CD4-positive, alpha-beta T cell treated with Interleukin-17A for 1 hour (primary cell): ENCODE measurements around the gene LMBRD2.
"Not testable (repeated sequence)": the region's sequence is repeated elsewhere in the genome, so short reads cannot be mapped to it uniquely, and the experiment has no call there.

Experiments used
- DNase-seq: peaks from one replicate; pipeline ENCODE4 v3.0.0-alpha.2; 2020

Gene LMBRD2

DNA sequence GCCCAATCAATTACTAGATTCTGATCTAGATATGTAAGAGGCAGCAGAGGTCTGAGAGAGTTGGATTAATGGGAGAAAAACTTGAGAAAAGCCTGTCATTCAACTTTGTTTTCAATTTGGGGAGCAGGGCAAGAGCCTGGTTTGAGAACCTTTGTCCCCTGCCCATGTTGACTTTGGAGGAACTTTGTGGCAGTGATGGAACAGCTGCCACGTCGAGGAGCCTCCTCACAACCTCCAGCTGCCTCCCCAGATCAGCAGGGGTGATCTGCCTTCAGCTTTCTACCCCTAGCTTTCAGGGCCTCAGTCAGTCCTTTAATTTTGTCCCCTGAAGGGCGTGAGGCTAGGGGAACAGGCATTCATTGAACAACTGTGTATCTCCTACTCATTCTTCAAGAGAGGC lies 8.9 kb upstream of the LMBRD2 start:
- DNase-seq = no peak

DNA sequence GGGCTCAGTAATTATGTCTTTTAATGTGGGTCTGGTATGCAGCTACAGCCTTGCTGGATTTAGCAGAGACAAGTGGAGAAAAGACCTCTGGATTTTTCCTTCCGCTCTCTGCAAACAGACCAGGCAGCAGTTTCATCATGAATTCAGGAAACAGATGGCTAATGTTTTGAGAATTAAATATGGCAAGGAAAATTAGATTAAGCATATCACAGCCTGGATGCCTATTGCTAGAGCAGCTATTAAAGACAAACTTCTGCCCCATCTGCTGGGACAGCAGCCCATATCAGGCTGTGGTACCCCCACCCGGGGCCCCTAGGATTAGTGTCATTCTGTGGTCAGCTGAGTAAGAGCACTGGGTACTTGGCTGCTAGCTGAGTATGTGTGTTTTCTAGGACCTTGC lies 6.5 kb upstream of the LMBRD2 start:
- no peak for DNase-seq

DNA sequence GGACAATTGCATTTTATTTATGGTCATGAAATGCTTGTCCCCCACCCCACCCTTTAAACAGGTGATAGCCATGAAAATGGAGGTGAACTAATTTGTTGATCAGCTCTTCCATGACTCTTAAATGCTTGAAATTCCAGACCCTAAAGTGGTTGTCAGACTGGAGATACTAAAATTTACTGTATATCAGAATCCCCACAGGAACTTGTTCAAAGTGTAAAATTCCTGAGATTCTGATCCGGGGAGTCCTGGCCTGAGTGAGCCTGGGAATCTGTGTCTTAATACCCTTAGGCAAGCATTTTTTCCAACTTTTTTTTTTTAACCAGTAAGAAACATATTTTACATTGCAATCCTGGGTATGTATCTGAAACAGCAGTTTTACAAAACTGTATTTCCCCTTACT lies 4.9 kb upstream of the LMBRD2 start:
- DNase-seq = no peak

DNA sequence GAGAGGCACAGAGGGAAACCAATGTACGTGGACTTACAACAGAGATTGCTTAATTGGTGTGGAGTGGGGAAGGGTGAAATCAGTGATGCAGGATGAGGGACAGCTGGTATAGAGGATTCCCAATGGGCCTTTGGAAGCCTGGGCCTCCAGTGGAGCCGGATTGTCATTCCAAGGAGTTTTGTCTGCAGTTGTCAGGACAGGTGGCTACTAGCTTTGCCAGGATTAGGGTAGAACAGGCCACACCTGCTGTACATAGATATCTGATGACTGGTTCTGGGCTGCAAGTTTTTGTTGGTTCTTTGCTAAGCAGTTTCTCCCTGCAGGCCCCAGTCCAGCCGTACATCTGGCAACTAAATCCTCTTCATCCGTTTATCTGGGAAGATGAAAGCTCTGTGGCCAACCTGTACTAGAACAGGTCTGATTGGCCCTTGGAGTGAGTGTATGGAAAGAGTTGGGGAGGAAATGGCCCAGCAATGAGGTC lies 4.5 kb upstream of the LMBRD2 start:
- no peak for DNase-seq

DNA sequence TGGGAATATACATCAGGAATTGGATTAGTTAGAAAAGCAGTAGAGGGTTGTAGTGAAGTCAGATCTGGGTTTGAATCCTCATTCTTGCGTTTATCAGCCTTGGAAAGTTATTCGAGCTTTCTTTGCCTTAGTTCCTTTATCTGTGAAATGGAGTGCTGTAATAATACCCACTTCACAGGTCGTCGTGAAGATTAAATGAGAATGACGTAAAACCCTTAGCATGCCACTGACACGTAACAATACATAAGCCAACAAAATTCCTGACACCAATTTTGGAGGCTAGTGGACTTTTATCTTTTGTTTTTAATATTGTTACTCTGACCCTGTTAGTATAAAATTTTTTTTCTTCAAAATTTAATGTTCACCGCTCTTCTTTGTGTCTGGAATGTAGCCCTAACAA lies 3.6 kb upstream of the LMBRD2 start:
- DNase-seq = no peak

DNA sequence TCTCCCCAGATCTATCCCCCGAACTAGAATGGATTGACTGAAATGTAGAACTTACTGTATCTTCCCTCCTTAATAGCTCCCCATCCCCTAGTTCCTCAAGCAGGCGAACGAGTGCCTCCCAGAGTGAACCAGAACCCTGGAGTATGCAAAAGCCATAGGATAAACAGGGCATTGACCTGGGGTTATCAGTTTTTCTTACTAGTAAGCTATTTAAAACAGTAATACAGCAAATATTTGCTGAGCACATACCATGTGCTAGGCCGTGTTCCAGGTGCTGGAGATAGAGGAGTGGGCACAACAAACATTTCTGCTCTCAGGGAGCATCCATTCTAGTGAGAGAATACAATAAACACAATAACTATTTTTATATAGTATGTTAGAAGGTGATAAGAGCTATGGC lies 2.0 kb upstream of the LMBRD2 start:
- no peak for DNase-seq

DNA sequence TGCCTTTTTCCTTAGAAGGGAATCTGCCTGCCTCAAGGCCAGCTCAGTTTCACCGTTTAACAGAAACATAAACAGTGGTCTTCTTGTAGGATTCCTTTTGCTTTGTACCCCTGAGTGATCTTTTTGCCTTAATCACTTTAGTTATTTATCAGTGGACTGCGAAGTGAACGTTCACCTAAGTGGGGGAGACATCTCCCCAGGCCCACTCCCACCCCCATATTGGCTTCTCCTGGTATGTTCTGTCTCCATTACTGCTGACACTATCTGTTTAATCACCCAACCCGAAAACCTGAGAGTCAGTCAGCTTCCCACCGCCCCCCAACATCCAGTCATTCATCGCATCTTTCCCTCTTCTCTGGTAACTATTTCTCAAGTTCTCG lies 1.6 kb upstream of the LMBRD2 start:
- no peak for DNase-seq

DNA sequence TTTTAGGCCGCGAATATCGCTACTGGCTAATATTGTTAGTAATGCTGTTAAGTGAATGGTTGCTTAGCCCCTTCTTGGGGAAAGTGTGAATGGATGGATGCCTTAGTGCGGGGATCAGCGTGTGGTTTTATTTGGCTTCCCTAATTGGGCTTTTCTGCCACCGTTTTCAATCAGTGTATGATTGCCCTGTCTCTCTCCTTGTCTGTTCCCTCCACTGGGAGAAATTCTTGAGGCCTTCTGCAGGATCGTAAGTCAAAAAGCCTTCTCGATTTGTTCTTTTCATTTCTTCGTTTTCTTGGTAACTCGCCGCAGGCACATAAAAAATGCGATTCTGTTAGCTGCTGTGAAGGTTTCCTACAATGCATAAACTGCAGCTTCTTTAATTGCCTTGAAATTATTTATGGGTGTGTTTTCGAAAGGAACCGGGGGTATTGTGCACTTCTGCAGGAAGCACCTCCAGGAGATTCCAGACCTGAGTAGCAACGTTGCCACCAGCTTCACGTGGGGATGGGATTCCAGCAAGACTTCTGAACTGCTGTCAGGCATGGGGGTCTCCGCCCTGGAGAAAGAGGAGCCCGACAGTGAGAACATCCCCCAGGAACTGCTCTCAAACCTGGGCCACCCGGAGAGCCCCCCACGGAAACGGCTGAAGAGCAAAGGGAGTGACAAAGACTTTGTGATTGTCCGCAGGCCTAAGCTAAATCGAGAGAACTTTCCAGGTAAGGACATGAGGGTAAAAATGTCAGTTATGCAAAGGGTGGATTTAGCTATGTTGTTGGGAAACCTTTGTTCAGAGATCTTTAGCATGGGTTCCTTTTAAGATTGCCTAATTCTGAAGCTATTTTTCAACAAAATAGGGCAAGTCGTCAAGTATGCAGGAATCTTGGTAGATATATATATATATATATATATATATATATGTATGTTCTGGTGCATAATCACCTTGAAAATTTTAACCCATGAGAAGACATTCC lies 924 bp upstream of the LMBRD2 start:
- DNase-seq = peak; percentile 4

DNA sequence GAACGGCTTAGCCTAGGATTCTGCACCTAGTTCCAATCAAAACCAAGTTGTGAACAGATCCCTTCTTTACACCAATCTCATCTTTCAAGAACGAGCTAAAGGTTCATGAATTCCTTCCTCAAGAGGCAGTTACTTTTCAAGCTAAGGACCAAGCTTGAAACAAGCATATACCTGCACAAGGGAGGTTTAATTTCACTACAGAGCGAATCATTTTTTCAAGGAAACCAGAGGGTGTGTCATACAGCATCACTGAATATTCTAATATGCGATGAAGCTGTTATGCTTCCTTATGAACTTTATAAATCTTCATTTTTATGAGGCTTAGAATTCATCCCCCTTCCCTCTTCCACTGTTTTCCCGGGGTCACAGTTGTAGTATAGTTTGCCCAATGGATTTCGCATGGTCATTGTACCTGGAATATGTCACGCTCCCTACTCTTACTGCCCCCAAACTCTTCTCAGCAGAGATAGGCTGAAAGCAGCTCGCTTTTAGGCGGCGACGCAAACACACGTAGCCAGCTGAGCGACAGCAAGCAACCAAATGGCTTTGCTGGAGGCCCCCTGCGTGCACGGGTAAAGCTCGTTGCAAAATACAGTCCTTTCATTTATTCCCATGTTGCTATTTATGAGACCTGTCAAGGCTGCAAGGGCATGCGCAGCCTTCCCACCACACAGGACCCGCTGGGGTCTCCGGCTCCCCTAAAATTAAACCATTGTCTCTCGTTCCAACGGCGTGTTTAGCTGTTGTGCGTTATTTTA lies 832 bp downstream of the LMBRD2 start:
- DNase-seq = peak; percentile 29

DNA sequence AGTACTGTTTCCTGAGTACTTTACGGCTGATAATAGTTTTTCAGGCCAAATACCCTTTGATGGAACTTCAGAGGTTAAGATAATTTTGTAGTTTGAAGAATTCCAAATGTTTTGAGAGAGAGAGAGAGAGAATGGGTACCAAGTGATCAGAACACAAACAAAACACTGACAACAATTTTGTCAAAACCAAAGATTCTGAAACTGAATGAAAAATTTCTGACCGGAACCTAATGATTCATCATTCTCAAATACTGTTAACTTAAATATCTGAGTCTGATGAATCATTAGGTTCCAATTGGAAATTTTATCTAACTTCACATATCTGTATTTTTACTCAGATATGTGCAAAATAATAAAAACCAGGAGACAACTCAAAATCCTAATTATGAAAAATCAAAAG lies 4.0 kb downstream of the LMBRD2 start:
- DNase-seq = no peak

DNA sequence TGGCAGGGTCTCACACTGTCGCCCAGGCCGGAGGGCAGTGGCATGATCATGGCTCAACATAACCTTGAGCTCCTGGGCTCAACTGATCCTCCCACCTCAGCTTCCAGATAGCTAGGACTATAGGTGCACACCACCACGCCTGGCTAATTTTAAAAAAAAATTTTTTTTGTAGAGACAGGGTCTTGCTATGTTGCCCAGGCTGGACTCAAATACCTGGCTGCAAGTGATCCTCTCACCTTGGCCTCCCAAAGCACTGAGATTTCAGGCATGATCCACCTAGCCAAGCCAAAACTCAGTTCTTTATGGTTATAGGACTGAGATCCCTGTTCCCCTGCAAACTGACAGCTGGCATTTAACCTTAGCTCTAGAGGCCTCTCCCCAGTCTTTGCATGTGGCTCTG lies 5.3 kb downstream of the LMBRD2 start:
- DNase-seq = no peak

DNA sequence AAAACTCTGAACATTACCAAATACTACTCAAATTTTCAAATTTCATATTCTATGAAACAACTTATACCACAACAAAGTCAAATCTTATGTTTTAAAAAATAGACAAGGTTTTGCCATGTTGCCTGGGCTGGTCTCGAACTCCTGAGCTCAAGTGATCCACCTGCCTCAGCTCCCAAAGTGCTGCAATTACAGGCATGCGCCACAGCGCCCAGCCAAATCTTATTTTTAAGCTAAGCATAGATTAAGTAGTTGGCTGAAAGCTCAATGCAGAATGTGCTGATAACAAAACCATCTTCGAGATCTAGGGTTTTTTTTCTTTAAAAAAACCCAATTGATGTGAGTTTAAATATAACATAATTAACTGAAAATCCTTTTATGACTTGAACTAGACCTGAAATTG lies 6.4 kb downstream of the LMBRD2 start:
- DNase-seq = no peak

DNA sequence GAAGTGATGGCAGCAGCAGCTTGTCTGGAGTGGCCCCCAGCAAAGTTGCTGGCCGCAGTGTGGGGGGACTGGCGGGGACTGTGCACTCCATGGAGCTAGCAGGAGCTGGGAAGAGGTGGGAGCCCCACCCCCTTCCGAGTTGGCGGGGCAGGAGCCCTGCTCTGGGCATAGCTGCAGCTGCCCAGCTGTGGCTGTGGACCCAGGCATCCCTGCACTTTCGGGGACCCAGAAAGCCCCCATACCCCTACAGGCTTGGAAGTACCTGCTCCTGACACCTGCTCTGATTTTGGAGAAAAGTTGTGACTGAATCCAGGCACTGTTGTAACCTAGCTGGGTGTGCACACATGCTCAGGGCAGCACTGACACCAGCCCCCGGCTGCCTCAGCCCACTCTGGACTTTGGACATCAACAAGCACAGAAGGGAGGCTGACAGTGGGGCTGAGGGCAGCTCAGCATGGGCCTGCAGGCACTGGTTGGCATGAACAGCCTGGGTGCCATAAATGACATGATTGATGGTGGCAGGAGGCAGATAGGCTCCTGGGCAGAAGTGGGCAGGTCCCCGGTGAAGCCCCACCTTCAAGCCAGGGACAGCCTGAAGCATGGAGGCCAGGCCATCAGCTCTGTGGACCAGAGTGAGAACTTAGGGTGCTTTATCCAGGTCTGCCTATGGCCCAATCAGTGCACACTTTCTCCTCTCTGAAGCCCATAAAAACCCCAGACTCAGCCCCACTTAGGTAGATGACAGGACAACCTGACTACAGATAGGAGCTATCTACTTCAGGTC lies 12.6 kb downstream of the LMBRD2 start:
- no peak for DNase-seq

DNA sequence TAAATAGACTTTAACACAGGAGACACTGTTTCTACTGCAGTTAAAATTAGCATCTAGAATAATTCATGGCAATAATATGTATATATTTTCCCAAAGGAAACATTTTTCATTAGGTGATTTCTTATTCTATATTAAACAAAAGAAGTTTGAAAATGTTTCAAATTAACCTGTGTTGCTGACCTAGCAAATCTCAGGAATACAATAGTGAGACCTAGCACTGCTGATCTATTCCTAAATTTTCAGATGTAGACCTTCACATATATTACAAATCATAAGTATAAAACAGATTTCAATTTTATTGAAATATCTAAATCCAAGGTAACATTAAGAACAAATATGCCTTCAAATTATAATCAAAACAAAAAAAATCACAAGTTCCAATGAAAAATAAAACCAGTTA lies 15.1 kb downstream of the LMBRD2 start:
- DNase-seq = no peak

DNA sequence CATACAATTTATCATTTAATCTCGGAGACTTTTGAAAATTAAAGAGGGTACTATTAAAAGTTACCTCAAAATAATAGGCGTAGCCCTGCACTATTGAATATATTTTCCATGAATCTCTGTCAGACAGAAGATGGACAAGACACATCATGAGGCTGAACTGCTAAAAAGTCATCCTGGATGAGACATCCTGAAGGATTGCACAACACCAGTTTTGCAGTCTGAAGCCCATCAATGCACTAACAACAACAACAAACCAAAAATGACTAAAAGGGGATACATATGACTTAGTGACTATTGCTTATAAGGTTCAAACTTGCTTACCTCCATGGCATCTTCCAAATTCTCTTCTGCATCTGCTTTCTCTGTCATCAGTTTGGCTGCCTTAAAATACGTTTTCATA lies 15.7 kb downstream of the LMBRD2 start:
- DNase-seq = no peak

DNA sequence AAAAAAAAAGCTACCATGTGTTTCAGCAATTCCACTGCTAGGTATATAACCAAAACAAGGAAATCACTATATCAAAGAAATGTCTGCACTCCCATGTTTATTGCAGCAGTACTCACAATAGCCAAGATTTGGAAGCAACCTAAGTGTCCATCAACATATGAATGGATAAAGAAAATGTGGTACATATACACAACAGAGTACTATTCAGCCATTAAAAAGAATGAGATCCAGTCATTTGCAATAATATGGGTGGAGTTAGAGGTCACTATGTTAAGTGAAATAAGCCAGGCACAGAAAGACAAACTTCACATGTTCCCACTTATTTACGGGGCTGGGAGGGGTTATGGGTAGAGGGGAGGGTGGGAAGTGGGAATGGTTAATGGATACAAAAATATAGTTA lies 18.7 kb downstream of the LMBRD2 start:
- DNase-seq = not testable (repeated sequence)

DNA sequence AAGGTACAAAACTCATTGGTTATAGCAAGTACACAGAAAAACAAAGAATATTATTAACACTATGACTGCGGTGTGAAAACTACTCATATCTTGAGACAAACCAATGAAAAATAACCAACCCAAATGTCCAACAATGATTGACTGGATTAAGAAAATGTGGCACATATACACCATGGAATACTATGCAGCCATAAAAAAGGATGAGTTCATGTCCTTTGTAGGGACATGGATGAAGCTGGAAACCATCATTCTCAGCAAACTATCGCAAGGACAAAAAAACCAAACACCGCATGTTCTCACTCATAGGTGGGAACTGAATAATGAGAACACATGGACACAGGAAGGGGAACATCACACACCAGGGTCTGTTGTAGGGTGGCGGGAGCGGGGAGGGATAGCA lies 22.0 kb downstream of the LMBRD2 start:
- not testable (repeated sequence) for DNase-seq

DNA sequence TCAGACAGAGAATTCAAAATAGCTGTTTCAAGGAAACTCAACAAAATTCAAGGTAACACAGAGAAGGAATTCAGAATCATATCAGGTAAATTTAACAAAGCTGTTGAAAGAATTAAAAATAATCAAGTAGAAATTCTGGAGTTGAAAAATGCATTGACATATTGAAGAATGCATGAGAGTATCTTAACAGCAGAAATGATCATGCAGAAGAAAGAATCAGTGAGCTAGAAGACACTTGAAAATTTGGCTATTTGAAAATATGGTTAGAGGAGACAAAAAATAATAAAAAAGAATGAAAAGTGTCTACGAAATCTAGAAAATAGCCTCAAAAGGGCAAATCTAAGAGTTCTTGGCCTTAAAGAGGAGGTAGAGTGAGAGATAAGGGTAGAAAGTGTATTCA lies 22.9 kb downstream of the LMBRD2 start:
- no peak for DNase-seq

DNA sequence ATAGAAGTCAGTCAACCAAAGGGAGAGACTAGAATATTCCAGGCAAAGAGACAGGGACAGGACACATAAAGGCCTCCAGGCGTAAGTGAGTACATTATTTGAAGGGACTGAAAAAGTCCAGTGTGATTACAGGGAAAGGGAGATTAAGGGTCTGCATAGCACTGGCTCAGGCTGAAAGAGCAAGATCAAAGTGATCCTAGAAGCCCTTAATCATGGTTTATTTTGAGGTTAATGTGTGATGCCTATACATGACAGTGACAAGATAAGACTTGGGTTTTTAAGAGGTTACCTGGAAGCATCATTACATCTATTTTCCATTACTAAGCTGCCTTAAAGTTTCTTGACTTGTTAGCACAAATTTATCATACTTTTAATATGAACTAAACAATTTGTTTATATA lies 25.8 kb downstream of the LMBRD2 start:
- DNase-seq = no peak

DNA sequence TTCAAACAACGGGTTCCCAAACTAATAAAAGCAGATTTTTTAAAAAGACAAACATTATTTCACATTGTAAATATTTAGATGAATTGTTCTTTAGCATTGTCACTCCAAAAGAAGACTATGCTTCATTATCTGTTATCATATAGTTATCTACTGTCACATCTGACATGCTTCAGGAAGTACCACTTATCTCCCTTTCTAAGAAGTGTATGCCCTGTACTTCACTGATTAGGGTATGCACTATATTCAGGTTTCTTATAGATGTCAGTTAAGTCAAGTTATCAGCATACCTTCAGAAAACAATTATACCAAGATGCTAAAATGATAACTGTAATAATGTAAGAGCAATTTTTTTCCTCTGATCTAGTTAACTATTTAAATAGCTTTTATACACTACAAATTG lies 40.4 kb downstream of the LMBRD2 start:
- DNase-seq = no peak

DNA sequence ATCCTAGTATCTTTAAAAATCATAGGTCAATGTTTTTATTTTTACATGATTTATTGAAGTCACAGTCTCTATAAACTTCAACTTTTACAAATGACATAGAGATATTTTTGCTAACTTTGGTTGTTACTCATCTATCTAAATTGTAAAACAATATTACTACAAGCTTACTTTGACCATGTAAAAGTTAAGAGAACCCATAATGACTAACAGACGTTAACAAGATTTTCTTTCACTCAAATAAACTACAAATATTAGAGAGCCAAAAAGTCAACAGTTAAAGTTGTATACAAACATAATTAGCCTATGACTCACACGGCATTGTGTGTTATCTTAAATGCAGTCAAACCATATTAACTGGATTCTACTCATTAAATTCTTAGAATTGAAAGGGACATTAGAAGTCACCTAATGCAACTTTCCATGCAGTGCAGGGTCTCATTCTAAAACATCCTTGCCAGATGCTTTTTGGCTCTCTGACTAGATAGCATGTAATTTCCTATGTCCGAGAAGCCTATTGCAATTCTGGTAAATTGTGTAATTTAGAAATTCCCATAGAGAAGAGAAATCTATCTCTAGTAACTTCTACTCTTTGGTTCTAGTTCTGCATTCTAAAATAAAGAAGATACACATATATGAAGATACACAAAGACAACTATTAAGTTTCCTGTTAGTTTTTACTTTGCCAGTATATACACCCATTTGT lies 42.8 kb downstream of the LMBRD2 start:
- no peak for DNase-seq

DNA sequence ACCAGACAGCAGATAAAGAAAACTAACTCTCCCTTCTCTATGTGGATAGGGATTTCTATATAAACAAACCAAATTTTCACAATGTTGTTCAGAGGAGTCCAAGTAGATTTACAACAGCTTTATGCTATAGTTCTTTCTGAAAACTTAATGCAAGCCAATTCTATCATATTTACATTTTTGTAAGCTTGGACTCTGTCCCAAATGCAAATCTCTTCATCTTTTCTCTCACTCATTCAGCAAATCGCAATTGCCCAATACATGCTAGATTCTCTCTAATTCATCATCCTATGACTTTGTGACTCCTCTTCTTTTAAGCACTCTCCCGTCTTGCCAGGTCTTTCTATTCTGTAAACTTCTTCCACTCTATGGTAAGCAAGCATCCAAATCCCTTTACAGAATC lies 45.9 kb downstream of the LMBRD2 start:
- no peak for DNase-seq

DNA sequence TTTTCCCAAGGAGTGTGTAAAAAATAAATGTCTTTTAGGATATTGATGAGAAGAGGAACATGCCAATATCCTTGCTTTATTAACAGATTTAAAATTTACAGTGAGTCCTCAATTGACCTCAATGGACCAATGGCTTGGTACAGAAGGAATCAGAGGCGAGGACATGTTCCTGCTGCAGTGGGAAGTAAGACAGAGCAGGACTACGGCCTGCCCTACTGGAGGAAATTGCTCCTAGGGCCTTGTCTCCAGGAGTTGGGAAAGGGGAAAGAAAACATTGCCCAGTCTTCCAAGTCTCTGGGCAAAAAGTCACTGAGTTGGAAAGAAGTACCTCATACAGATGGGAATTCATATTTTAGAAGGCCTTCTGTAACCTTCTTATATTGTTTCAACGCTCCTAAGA lies 51.9 kb downstream of the LMBRD2 start:
- DNase-seq = no peak
